DMS 273 (cell line): ENCODE data around the gene SURF4.
A peak's percentile ranks its signal among the peaks of the same experiment; 100 is the strongest.

Experiments
- DNase-seq: peaks from one replicate; lab custom pipeline; 2025; ENCODE audit not compliant: unreplicated experiment; lab: John Stamatoyannopoulos, UW

The SURF4 gene

DNA sequence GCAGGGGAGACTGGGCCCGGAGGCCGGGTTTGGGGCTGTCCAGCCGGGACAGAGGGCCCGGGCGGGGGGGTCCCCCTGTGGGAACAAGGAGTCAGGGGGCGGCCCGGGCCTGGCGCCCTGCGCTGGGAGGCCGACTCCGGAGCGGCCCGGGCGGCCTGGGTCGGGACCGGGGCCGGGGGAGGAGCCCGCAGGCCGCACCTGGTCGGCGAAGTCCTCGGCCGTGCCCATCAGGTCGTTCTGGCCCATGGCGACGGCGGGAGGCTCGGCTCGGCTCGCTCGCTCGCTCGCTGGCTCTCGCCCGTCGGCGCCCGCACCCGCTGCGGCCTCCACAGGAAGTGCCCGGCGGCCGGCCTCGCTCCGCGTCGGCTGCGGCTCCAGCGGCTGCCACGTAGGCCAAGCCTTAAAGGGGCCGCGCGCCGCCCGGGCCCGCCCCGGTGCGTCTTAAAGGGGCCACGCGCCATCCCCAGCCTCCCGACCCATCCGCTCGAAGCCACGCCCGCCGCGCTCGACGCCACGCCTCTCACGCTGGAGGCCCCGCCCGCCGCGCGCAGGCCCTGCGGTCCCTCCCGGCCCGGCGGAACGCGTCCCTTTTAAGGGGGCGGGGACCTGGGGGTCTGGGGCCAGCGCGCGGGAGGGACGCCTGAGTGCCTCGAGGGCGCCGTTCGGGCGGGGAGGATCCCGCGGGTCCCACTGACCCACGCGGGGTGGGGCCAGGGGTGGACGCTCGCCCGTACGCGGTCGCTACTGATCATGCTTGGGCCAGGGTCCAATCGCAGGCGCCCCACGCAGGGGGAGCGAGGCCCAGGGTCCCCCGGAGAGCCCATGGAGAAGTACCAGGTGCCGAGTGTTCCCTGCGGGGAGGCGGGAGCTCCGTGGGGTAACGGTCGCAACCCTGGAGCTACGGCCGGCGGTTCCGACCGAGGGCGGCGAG is at the start of gene SURF4, which contains the start of gene STKLD1:
SURF4 (minus strand) TSS at position 337 of the 931 bp plus-strand sequence; CDS start at position 246, 91 bp downstream.
STKLD1 (plus strand) TSS at position 643 of the 931 bp plus-strand sequence; CDS start at position 751, 108 bp downstream.
- DNase-seq = peak; percentile 98

DNA sequence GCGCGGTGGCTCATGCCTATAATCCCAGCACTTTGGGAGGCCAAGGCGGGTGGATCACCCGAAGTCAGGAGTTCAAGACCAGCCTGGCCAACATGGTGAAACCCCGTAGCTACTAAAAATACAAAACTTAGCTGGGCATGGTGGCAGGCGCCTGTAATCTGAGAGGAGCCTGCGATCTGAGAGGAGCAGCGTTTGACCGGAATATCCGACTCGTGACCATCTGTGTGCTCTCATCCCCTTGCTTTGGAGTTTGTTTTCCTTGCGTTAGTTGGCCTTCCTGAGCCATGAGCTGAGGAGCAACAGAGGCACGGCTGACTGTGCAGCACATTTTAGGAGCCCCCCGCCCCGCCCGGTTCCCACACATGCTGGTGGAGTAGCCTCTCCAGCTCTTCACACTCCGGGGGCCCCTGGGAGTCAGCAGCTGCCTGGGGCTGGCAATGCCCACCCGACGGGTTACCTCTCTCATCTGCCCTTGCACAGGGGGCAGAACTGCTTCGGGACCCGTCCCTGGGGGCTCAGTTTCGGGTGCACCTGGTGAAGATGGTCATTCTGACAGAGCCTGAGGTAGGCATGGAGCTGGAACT is 49.3 kb upstream of the SURF4 start:
- DNase-seq = no peak

DNA sequence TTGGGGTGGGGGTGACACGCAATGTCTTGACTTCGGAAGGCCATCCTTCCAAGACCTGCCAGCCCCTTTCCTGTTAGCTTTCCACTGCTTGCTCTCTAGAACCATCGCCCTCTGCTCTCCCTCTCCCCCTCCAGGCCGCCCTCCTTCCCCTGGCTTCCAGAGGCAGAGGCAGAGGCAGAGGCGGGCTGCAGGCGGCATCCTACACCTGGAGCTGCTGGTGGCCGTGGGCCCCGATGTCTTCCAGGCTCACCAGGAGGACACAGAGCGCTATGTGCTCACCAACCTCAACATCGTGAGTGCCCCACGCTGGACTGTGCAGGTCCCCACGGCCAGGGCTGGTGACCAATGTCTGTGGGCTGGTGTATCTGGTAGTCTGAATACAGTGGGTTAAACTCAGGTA is 48.3 kb upstream of the SURF4 start:
- no peak for DNase-seq

DNA sequence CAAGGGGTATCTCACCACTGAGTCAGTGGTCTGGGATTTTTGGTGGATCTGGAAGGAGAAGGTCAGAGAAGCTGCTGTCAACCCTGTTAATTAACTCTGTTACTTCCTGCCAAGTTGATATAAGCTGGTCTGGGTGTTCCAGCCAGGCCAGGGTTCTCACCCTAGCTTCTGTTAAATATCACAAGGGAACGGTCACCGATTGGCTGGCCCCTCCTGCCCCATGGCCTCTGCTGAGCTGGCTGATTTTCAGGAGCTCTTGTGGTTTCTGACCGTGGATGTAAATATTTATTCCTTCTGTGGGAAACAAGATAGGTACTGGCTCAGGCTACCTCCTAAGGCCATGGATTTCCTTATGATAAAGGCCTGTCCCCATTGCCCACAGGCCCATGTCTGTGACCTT is 47.4 kb upstream of the SURF4 start:
- no peak for DNase-seq

DNA sequence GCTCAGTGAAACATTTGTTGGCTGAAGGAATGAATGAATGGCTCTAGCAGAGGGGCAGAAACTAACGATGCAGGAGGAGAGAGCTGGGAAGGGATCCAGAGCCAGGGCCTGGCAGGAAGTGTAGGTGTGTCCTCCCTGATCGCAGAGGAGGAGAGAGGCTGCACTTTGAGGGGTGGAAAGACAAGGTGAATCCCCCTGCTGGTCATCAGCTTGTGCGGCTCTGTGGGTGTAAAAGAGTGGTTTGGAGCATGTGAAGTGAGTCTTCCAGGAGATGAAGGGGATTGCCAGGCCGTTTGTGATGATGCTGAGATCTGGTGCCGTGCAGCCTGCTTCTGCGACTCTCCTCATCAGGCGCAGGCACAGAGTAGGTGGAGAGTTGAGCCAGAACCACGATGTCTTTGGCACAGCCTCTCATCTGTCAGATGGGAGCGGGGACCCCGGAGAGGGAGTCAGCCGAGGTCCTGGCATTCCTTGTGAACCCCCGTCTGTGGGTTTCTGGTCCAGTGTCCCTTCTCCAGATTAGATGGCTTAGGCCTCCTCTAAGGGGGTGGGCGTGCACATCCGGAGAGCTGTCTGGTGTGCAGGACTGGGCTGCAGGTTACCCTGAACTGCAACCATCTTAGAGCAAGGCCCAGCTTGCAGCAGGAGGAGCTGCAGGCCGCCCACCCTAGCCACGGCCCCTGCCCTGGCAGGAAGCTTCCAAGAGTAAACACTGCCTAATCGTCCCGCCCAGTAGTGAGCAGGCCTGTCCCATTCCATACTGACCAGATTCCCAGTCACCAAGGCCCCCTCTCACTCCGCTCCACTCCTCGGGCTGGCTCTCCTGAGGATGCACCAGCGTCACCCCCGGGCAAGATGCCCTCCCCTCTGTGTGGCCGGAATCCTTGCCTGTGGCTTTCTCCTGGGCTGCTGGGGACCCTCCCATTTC is 46.0 kb upstream of the SURF4 start, which contains the start of gene ADAMTS13:
ADAMTS13 (plus strand) TSS at position 753 of the 928 bp plus-strand sequence; CDS start at position 830, 77 bp downstream.
- peak; percentile 60 for DNase-seq

DNA sequence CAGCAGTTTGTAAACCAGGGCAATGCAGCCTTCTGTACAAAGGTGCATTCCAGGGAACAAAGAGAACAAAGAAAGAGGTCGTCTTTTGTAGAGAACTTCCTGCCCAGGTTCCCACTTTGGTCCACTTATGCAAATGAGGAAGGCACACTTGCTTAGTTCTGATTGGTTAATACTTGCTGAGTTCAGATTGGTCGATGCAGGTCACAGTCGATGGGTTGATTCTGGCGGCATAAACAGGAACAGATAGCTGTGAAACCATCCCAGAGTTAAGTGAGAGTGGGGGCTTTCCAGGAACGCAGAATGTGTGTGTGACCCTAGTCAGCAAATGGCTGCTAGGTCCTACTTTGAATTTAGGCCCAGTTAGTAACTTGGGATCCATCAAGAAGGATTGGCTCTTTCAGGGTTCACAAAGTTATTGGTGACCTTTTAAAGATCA is 44.5 kb upstream of the SURF4 start:
- no peak for DNase-seq

DNA sequence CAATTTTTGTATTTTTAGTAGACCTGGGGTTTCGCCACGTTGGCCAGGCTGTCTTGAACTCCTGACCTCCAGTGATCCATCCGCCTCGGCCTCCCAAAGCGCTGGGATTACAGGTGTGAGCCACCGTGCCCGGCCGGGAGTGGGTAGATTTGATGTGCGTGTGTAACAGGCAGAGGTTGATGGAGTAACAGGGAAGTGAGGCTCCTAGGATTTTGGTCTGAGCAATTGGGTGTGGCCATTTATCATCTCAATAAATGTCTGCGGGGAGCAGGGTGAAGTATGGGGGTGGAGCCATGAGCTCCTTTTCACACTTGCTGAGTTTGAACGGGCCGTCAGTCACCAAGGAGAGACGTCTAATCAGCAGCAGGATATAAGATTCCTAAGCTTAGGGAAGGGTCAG is 43.1 kb upstream of the SURF4 start:
- DNase-seq = no peak

DNA sequence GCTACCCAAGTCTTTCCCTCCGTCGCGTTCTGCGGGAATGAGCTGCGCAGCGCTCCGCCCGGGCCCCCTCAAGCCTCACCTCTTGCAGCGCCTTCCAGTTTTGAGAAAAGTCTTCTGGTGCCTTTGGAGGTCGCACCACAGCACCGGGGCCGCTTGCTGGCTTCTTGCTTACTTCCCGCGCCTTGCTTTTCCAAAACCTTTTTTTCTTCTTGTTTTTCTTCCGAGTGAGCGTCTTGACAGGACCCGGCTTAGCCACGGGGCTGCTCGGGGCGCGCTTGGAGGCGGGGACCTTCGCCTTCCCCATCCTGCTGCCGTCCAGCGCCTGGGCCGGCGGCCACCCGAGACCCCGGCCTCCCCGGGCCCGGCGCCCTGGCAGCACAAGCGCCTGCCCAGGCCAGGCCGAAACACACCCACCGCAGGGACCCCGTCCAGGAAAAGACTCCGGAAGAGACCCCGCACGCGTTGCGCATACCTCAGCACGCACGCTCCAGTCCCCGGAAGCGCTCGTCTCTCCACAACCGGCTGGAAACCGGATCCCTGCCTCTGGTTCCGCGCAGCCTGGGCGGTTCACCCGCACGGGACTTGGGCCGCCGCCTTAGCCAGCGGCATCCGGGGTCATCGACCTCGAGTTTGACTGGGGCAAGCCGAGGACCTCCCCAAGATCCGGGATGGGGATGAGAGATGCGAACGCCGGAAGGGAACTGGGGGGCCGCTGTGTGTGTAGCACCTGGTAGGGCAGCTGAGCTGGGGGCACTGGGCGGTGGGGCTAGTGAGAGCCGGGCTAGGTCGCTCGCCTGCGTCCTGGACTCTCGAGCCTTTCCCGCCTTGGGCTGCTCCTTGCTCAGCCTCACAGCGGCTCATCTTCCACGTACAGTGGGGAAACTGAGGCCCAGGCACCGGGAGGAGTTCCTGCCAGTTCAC is 41.9 kb upstream of the SURF4 start, which contains the start of gene REXO4:
REXO4 (minus strand) TSS at position 470 of the 921 bp plus-strand sequence; CDS start at position 304, 166 bp downstream.
- peak; percentile 95 for DNase-seq

DNA sequence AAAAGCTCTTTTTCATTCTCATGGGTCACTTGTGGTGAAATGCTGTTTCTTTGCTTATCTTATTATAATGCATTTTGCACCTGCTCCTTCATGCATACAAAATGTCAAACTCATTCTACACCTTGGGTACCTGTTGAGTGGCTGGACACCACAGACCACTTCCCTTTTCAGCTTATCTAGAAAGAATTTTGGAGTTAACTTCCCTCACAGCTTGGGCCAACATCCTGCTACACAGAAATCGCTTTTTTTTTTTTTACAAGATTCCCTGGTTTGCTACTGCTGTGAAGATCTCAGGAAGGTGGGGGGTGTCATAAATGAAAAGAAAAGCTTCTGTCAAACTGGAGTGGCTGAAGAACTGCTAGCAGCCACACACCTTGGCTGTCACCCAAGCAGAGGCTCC is 39.3 kb upstream of the SURF4 start:
- no peak for DNase-seq

DNA sequence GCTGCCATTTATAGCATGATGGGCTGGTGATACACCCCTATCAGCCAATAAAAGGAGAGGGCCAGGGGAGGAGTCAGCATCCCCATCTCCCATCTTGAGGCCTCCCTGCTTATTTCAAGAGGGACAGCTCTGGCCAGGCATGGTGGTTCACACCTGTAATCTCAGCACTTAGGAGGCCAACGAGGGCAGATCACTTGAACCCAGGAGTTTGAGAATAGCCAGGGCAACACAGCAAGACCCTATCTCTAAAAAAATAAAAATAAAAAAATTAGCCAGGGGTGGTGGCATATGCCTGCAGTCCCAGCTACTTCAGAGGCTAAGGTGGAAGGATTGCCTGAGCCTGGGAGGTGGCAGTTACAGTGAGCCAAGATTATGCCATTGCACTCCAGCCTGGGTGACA is 32.2 kb upstream of the SURF4 start:
- no peak for DNase-seq

DNA sequence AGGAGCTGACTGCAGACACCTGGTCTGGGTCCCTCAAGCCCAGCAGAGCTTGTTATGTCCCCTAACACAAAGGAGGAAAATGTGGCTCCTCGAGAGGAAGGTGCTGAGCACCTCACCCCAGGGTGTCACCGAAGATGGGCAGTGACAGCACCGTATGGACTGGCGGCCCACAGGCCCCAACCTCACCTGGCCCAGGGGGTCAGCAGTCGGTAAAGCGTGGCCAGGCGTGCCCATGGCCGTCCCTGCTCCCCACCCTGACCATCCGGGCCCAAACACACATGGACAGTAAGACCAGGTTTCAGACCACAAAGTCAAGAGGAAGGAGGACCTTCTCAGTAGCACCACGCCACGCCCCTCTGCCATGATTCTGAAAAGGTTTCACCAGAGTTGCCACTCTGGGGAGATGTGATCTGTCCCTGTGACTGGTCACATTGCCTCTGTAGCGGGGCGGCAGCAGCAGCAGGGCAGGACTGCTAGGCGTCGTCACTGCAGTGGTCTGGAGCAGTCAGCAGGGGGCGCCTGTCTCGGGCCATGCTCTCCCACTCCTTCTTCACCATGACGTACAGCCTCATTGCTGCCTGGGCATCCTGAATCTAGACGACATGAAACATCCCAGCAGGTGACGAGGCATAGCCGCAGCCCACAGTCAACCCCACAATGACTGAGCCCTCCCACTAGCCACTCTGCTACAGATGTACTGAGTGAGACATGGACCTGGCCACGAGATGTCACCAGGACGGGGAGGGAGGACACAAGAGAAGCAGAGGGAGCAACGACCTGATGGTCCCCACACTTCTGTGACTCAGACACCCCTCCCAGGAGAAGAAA is 30.8 kb upstream of the SURF4 start:
- peak; percentile 77 for DNase-seq

DNA sequence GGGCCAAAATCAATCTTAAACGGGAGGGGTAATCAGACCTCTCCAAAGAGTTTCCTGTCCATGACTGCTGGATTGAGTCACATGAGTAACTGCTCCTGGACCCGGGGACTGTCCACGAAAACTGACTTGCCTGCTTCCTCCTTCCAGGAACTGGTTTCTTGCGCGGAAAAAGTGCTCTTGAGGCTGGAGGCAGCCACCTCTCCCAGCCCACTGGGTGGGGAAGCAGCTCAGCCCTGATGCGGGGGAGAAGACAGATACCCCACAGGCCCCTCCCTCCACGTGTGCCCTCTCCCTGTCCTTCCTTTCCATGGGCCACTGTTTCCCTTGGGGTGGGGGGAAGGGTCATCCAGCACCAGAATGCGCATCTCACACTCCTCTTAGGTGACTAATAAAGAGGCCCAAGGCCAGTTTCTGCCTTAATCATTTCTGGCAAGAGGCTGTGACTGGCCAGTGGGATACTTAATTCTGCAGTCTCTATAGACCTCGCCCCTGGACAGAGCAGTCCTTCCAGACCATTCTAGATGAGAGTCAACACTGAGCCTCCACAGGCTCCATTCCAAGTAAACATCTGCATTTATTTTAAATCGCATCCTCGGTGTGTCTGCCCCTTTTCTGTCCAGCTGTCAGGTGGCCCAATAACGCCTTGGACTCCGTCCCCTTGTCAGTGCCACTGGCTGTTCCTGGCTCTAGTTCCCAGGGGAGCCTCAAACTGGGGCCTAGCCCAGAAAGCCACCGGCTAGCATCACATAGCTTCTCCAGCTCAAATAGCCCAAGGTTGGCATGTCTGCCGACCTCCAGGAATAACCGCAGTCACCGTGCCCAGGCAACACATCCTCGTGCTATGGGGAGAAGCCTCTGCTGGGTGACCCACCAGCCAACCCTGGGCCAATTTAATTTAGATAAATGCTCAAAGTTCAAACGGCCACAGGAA is 29.9 kb upstream of the SURF4 start:
- DNase-seq = no peak

DNA sequence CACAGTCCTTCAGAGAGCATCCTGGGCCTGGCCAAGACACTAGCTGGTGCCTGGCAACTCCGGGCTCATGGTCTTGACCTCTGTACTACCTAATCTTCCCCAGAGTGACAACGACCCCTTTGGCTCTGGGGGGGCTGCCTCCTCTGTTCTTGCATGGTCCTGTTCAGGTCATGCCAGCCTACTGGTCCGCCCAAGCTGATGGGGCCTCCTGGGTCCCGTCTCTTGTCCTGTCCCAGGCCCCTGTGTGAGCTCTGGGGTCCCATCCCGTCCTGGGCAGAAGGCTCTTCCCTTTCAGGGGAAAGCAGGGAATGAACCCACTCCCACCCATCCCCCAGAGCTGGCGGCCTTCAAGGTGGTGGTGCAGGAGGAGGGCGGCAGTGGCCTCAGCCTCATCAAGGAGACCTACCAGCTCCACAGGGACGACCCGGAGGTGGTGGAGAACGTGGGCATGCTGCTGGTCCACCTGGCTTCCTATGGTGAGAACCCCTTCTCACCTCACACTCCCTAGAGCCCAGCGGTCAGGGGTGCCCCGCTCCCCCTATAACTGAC is 28.7 kb upstream of the SURF4 start:
- DNase-seq = no peak

DNA sequence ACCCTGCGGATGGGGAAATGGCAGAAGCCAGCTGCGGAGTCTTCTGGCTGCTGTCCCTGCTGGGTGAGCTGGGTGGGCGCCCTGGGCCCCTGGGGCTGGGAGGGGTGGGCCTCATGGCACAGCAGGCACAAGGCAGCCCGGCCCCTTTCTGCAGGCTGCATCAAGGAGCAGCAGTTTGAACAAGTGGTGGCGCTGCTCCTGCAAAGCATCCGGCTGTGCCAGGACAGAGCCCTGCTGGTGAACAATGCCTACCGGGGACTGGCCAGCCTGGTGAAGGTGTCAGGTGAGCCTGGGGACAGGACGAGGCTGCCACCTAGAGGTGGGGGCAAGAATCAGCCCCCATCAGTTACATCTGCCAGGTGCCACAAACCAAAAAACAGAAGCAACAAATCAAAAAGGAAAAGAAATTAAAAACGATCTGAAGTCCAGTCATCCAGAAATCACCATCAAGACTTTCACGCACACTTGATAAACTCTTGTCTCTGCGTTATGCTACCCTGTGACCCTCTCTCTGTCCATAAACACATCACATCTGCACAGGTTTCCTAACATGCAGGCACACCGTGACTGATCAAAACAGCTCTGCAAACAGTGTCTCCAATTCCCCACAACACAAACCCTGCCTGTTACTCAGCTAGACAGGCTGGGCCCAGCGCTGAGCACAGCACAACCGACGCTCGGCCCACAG is 28.1 kb upstream of the SURF4 start:
- DNase-seq = peak; percentile 65

DNA sequence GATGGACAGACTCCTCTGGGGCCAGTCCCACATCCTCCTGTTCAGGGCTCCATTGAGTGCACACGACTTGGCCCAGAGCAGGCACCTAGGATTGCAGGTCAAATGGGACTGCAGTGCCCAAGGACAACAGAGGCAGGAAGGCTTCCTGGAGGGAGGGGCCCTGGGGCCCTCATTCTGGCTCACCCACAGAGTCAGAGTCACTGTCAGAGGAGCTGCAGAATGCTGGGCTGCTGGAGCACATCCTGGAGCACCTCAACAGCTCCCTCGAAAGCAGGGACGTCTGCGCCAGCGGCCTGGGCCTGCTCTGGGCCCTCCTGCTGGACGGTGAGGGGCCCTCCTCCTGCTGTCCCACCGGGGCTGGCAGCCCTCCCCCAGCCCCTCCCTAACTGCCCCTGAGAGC is 26.8 kb upstream of the SURF4 start:
- no peak for DNase-seq

DNA sequence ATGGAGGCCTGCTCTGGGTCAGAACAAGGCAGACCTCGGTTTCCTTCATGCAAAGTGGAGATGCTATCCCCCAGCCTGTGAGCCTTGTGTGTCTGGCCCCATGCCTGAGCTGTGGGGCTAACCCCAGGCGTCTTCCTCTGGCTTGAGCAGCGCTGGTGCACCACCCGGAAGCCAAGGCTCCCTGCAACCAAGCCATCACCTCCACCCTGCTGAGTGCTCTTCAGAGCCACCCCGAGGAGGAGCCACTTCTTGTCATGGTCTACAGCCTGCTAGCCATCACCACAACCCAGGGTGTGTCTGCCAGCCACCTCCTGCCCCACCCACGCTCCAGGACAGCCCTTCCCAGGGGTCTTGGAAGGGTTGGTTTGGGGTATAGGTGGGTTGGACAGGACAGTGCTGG is 25.7 kb upstream of the SURF4 start:
- DNase-seq = no peak

DNA sequence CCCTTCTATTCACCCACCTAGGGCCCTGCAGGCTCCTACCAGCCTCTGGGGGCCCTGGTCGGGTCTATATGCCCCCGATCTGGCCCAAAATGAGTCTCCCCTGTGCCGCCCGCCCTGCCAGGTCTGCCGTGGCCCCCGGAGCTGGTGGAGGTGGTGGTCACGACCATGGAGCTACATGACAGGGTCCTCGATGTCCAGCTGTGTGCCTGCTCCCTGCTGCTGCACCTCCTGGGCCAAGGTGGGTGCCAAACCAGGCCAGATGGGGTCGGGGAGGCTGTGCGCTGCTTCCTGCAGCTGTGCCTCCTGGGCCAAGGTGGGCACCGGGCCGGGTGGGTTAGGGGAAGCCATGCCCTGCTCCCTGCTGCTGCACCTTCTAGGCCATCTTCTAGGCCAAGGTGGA is 24.4 kb upstream of the SURF4 start:
- no peak for DNase-seq
